ENCODE measurements around the gene LMBRD2. TPM values are rescaled to one million over a fixed set of nuclear protein-coding genes. Genes with fewer than 3 reads are reported as not detected.

LMBRD2 gene
- total and polyA plus RNA-seq, 2 of the 8 experiments (the other 6 are each of a cell fraction or from before 2014, with no cell fraction given) = 1.1 to 4.1 TPM

DNA sequence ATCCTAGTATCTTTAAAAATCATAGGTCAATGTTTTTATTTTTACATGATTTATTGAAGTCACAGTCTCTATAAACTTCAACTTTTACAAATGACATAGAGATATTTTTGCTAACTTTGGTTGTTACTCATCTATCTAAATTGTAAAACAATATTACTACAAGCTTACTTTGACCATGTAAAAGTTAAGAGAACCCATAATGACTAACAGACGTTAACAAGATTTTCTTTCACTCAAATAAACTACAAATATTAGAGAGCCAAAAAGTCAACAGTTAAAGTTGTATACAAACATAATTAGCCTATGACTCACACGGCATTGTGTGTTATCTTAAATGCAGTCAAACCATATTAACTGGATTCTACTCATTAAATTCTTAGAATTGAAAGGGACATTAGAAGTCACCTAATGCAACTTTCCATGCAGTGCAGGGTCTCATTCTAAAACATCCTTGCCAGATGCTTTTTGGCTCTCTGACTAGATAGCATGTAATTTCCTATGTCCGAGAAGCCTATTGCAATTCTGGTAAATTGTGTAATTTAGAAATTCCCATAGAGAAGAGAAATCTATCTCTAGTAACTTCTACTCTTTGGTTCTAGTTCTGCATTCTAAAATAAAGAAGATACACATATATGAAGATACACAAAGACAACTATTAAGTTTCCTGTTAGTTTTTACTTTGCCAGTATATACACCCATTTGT, 42.8 kb downstream of the LMBRD2 start (continued):
- TF ChIP-seq PHF8 (conservative IDR thresholded peaks at IDR 0.05; ENCODE audit: low read depth, low read length) (no peak), RFX5 (IDR thresholded peaks at IDR 0.05; ENCODE audit: borderline replicate concordance, low read depth, low read length) (no peak), ASH2L (IDR thresholded peaks at IDR 0.05; ENCODE audit: low read length) (no peak)
- TF ChIP-seq, protein P1, sequence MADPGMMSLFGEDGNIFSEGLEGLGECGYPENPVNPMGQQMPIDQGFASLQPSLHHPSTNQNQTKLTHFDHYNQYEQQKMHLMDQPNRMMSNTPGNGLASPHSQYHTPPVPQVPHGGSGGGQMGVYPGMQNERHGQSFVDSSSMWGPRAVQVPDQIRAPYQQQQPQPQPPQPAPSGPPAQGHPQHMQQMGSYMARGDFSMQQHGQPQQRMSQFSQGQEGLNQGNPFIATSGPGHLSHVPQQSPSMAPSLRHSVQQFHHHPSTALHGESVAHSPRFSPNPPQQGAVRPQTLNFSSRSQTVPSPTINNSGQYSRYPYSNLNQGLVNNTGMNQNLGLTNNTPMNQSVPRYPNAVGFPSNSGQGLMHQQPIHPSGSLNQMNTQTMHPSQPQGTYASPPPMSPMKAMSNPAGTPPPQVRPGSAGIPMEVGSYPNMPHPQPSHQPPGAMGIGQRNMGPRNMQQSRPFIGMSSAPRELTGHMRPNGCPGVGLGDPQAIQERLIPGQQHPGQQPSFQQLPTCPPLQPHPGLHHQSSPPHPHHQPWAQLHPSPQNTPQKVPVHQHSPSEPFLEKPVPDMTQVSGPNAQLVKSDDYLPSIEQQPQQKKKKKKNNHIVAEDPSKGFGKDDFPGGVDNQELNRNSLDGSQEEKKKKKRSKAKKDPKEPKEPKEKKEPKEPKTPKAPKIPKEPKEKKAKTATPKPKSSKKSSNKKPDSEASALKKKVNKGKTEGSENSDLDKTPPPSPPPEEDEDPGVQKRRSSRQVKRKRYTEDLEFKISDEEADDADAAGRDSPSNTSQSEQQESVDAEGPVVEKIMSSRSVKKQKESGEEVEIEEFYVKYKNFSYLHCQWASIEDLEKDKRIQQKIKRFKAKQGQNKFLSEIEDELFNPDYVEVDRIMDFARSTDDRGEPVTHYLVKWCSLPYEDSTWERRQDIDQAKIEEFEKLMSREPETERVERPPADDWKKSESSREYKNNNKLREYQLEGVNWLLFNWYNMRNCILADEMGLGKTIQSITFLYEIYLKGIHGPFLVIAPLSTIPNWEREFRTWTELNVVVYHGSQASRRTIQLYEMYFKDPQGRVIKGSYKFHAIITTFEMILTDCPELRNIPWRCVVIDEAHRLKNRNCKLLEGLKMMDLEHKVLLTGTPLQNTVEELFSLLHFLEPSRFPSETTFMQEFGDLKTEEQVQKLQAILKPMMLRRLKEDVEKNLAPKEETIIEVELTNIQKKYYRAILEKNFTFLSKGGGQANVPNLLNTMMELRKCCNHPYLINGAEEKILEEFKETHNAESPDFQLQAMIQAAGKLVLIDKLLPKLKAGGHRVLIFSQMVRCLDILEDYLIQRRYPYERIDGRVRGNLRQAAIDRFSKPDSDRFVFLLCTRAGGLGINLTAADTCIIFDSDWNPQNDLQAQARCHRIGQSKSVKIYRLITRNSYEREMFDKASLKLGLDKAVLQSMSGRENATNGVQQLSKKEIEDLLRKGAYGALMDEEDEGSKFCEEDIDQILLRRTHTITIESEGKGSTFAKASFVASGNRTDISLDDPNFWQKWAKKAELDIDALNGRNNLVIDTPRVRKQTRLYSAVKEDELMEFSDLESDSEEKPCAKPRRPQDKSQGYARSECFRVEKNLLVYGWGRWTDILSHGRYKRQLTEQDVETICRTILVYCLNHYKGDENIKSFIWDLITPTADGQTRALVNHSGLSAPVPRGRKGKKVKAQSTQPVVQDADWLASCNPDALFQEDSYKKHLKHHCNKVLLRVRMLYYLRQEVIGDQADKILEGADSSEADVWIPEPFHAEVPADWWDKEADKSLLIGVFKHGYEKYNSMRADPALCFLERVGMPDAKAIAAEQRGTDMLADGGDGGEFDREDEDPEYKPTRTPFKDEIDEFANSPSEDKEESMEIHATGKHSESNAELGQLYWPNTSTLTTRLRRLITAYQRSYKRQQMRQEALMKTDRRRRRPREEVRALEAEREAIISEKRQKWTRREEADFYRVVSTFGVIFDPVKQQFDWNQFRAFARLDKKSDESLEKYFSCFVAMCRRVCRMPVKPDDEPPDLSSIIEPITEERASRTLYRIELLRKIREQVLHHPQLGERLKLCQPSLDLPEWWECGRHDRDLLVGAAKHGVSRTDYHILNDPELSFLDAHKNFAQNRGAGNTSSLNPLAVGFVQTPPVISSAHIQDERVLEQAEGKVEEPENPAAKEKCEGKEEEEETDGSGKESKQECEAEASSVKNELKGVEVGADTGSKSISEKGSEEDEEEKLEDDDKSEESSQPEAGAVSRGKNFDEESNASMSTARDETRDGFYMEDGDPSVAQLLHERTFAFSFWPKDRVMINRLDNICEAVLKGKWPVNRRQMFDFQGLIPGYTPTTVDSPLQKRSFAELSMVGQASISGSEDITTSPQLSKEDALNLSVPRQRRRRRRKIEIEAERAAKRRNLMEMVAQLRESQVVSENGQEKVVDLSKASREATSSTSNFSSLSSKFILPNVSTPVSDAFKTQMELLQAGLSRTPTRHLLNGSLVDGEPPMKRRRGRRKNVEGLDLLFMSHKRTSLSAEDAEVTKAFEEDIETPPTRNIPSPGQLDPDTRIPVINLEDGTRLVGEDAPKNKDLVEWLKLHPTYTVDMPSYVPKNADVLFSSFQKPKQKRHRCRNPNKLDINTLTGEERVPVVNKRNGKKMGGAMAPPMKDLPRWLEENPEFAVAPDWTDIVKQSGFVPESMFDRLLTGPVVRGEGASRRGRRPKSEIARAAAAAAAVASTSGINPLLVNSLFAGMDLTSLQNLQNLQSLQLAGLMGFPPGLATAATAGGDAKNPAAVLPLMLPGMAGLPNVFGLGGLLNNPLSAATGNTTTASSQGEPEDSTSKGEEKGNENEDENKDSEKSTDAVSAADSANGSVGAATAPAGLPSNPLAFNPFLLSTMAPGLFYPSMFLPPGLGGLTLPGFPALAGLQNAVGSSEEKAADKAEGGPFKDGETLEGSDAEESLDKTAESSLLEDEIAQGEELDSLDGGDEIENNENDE (IDR thresholded peaks at IDR 0.05; ENCODE audit: insufficient replicate concordance, low read length) = no peak
- TF ChIP-seq, protein P2, sequence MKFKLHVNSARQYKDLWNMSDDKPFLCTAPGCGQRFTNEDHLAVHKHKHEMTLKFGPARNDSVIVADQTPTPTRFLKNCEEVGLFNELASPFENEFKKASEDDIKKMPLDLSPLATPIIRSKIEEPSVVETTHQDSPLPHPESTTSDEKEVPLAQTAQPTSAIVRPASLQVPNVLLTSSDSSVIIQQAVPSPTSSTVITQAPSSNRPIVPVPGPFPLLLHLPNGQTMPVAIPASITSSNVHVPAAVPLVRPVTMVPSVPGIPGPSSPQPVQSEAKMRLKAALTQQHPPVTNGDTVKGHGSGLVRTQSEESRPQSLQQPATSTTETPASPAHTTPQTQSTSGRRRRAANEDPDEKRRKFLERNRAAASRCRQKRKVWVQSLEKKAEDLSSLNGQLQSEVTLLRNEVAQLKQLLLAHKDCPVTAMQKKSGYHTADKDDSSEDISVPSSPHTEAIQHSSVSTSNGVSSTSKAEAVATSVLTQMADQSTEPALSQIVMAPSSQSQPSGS (IDR thresholded peaks at IDR 0.05; ENCODE audit: low read length) = no peak
- TF ChIP-seq, protein P3, sequence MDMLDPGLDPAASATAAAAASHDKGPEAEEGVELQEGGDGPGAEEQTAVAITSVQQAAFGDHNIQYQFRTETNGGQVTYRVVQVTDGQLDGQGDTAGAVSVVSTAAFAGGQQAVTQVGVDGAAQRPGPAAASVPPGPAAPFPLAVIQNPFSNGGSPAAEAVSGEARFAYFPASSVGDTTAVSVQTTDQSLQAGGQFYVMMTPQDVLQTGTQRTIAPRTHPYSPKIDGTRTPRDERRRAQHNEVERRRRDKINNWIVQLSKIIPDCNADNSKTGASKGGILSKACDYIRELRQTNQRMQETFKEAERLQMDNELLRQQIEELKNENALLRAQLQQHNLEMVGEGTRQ (IDR thresholded peaks at IDR 0.05; ENCODE audit: low read length) = no peak

Data from H1 (cell line).